T-helper 22 cell (primary cell): ENCODE results near the gene MRPL46.
"Not testable (repeated sequence)": the region's sequence is repeated elsewhere in the genome, so short reads cannot be mapped to it uniquely, and the experiment has no call there.

Experiments
- DNase-seq: peaks from one replicate; pipeline ENCODE4 v3.0.0-alpha.2; 2020; ENCODE audit warnings: low read depth

The MRPL46 gene

GRCh38 chr15:88441076-88441730, 26.0 kb downstream of the MRPL46 start:
- no peak for DNase-seq

GRCh38 chr15:88440021-88440420, 27.2 kb downstream of the MRPL46 start:
- no peak for DNase-seq

DNA sequence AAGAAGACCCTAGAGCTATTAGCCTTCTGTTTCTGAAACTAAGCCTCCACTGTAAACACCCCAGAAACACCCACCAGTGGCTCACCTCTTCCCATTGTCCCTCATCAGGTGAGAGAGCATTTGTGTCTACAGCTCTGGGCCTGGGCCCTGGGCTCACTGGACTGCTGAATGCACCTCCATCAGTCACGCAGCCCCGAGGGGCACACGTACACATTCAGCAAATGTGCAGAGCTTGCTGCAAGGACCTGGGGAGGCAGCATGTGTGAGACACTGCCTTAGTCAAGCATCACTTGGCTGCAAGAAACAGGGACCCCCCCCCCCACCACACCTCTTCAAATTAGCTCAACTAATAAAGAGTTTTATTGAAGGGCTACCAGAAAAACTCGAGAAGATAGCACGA, 29.0 kb downstream of the MRPL46 start:
- DNase-seq = no peak

GRCh38 chr15:88434106-88434505, 33.1 kb downstream of the MRPL46 start:
- DNase-seq = not testable (repeated sequence)

- no peak for DNase-seq
These were observed 34.0 kb downstream of the MRPL46 start for GRCh38 chr15:88433046-88433685.

DNA sequence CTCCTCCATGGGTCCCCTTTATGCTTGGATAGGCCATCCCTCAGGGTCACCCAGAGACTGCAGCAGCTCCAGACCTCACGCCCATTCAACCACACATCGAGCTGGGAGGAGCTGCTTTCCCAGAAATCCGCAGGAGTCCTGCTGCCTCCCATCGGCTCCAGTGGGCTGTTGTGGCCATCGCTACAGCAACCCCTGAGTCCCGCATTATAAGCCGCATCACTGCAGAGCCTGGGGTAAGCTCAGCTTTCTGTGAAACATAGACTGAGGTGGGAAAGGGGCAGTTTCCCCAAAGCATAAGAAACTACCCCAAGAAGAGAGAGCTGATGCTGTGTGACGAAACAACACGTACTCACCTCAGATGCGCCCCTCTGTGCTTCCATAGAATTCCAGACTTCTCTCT, 35.7 kb downstream of the MRPL46 start:
- no peak for DNase-seq

GRCh38 chr15:88430051-88430450, 37.1 kb downstream of the MRPL46 start:
- DNase-seq = no peak

DNA sequence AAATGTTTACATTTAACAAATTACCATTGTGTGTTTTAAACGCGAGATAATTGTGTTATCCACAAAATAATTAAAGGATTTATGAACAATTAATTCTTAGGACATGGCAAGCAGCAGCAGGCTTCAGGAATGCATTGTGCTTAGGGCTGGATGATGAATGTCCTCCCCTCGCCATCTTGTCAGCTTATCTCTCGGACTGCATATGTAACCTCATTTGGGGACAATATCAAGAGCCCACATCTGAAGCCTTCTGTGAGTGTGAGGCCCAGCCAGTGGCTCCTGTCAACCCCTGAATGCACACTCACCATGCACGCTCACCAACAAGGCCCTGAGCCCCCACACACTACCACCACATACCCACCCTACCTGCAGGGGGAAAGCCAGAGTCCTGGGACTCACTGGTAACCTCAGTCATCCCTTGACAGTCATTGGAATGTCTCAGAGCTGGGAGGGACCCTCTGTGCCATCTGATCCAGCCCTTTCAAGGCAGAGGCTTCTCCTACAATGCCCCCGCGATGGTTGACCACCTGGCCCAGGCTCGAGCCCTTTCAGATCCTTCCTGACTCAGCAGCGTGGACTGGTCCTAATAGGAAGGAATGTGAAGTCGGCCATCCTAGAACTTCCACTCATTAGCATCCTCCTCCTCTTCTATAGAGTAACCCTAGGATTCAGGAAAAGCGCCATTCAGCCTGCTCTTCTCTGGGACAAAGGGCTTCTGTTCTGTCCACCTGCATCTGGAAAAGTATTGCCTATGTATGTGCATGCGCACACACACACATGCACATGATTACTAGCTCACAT, 38.2 kb downstream of the MRPL46 start:
- no peak for DNase-seq

- DNase-seq = no peak
These were observed 39.1 kb downstream of the MRPL46 start for GRCh38 chr15:88428053-88428452.

DNA sequence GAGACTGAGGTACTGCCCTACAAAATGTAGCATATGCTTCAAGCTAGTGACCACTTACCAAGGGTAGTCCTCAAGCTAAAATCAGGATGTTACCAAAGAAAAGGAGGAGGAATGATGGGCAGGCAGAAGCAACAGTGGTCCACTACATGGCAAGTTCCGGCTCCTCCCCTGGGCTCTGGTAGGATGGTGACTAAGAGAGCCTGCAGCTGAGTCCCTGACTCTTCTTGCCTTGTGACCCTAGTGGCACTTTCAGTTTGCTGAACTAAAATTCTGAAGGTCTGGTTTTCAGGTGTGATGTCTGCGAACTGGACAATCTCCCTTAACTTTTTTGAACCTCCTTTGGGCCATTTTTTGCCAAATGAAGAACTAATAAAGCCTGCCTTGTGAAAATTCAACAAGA, 40.9 kb downstream of the MRPL46 start:
- DNase-seq = no peak

DNA sequence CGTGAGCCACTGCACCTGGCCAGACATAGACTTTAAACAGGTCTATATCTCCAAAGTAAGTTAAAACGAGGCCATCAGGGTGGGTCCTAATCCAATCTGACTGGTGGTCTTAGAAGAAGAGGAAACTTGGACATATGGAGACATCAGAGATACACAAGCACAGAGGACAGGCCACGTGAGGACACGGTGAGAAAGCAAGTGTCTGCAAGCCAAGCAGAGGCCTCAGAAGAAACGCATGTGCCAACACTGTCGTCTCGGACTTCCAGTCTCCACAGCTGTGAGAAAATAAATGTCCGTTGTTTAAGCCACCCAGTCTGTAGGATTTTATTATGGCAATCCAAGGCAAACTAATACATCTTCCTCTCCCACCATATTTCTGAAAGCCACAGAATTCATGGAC, 43.9 kb downstream of the MRPL46 start:
- DNase-seq = no peak

- no peak for DNase-seq
These were observed 47.4 kb downstream of the MRPL46 start for GRCh38 chr15:88419830-88420229.
